HepG2 (cell line): ENCODE measurements around the gene ZDHHC18. TPM values are rescaled to one million over a fixed set of nuclear protein-coding genes. Genes with fewer than 3 reads are reported as not detected.

Experiments used
- ATF7-NPFF ChIP-seq: sonication (generic); formaldehyde crosslinking; IDR thresholded peaks from 2 replicates; pipeline ENCODE4 v1.8.1; 2023; ENCODE audit warnings: mild to moderate bottlenecking, low read depth, missing genetic modification reagents, moderate library complexity
- ETV5 ChIP-seq: IDR thresholded peaks from 2 replicates; pipeline ENCODE4 v1.6.1; 2018; ENCODE audit warnings: missing biosample characterization, missing genetic modification reagents, inconsistent platforms, borderline replicate concordance
- EZH2 ChIP-seq: conservative IDR thresholded peaks from 2 replicates; pipeline ENCODE4 v1.6.1; 2012; ENCODE audit warnings: mild to moderate bottlenecking, low read depth, low read length, moderate library complexity
- FLYWCH1 ChIP-seq: sonication (generic); formaldehyde crosslinking; IDR thresholded peaks from 2 replicates; pipeline ENCODE4 v1.8.1; 2023; ENCODE audit warnings: mild to moderate bottlenecking, missing genetic modification reagents
- GFI1 ChIP-seq: sonication (generic); formaldehyde crosslinking; IDR thresholded peaks from 2 replicates; pipeline ENCODE4 v1.5.0; 2020; ENCODE audit warnings: missing genetic modification reagents, mild to moderate bottlenecking, borderline replicate concordance
- NAIF1 ChIP-seq: sonication (generic); formaldehyde crosslinking; IDR thresholded peaks from 2 replicates; pipeline ENCODE4 v1.5.0; 2020; ENCODE audit warnings: mild to moderate bottlenecking, missing genetic modification reagents, borderline replicate concordance
- NFE2L1 ChIP-seq: sonication (generic); formaldehyde crosslinking; IDR thresholded peaks from 2 replicates; pipeline ENCODE4 v1.4.0; 2020; ENCODE audit warnings: missing genetic modification reagents, mild to moderate bottlenecking, borderline replicate concordance
- NFKB2 ChIP-seq: sonication (generic); formaldehyde crosslinking; IDR thresholded peaks from 2 replicates; pipeline ENCODE4 v1.4.0; 2020; ENCODE audit warnings: missing genetic modification reagents, borderline replicate concordance
- PRPF4 ChIP-seq: fragments of 200-400 bp; formaldehyde crosslinking; IDR thresholded peaks from 2 replicates; pipeline ENCODE4 v1.6.1; 2016; ENCODE audit warnings: low read length, low read depth; ENCODE audit not compliant: poor library complexity, severe bottlenecking
- SRSF1 ChIP-seq: fragments of 200-400 bp; formaldehyde crosslinking; optimal IDR thresholded peaks from 2 replicates; pipeline ENCODE3; 2017; ENCODE audit warnings: mild to moderate bottlenecking, low read depth, low read length, moderate library complexity
- TBX2 ChIP-seq: sonication (generic); formaldehyde crosslinking; IDR thresholded peaks from 2 replicates; pipeline ENCODE4 v1.5.0; 2020; ENCODE audit warnings: missing genetic modification reagents, mild to moderate bottlenecking, borderline replicate concordance
- ZBTB21 ChIP-seq: sonication (generic); formaldehyde crosslinking; IDR thresholded peaks from 2 replicates; pipeline ENCODE4 v1.4.0; 2020; ENCODE audit warnings: missing genetic modification reagents
- ZFP62 ChIP-seq: sonication (generic); formaldehyde crosslinking; IDR thresholded peaks from 2 replicates; pipeline ENCODE4 v1.4.0; 2020; ENCODE audit warnings: missing genetic modification reagents
- ZNF205 ChIP-seq: IDR thresholded peaks from 2 replicates; pipeline ENCODE4 v1.6.1; 2018; ENCODE audit warnings: missing biosample characterization, missing genetic modification reagents
- ZNF34 ChIP-seq: sonication (generic); formaldehyde crosslinking; IDR thresholded peaks from 2 replicates; pipeline ENCODE4 v1.4.0; 2020; ENCODE audit warnings: mild to moderate bottlenecking, missing genetic modification reagents, borderline replicate concordance
- polyA plus RNA-seq, 8 experiments: library from polyadenylated mRNA; depleted of rRNA in 3 of 8; stranded (reverse) in 7 of 8; unstranded in 1 of 8; fragments of >200 nt; fragmentation: Illumina TruSeq in 4 of 8; extraction: Trizol in 4 of 8; gene quantifications; 2 replicates each; pipeline versions ENCODE4 v1.2.1 to v1.2.3, GENCODE V29; 2011 to 2016; ENCODE audit warnings: low read depth in 4 of 8, missing spikeins in 1 of 8, mixed read lengths in 1 of 8; ENCODE audit not compliant: insufficient read depth in 1 of 8
- total RNA-seq, 5 experiments: library from RNA; depleted of rRNA; stranded (reverse); fragments of >200 nt; fragmentation: Illumina TruSeq; extraction: Trizol; gene quantifications; 2 replicates each; pipeline ENCODE4 v1.2.3, GENCODE V29; 2016; ENCODE audit warnings: low read depth in 1 of 5
- TF ChIP-seq, protein P1 (sequence below): sonication (generic); formaldehyde crosslinking; IDR thresholded peaks from 2 replicates; pipeline ENCODE4 v1.4.0; 2020; ENCODE audit warnings: low read depth, mild to moderate bottlenecking, missing genetic modification reagents
- TF ChIP-seq, protein P2 (sequence below): sonication (generic); formaldehyde crosslinking; IDR thresholded peaks from 2 replicates; pipeline ENCODE4 v1.8.0; 2022; ENCODE audit warnings: mild to moderate bottlenecking, missing genetic modification reagents, moderate library complexity
- TF ChIP-seq, protein P3 (sequence below): sonication (generic); formaldehyde crosslinking; IDR thresholded peaks from 2 replicates; pipeline ENCODE4 v1.4.0; 2020; ENCODE audit warnings: missing genetic modification reagents, borderline replicate concordance
- TF ChIP-seq, protein P4 (sequence below): IDR thresholded peaks from 2 replicates; pipeline ENCODE4 v1.6.1; 2016; ENCODE audit warnings: control low read depth
- TF ChIP-seq, protein P5 (sequence below): sonication (generic); formaldehyde crosslinking; IDR thresholded peaks from 2 replicates; pipeline ENCODE4 v1.5.0; 2020; ENCODE audit warnings: mild to moderate bottlenecking, missing genetic modification reagents

Gene ZDHHC18
- total and polyA plus RNA-seq, 2 of the 13 experiments (the other 11 are each of a cell fraction or from before 2014, with no cell fraction given) = 13.2 to 35.3 TPM

DNA sequence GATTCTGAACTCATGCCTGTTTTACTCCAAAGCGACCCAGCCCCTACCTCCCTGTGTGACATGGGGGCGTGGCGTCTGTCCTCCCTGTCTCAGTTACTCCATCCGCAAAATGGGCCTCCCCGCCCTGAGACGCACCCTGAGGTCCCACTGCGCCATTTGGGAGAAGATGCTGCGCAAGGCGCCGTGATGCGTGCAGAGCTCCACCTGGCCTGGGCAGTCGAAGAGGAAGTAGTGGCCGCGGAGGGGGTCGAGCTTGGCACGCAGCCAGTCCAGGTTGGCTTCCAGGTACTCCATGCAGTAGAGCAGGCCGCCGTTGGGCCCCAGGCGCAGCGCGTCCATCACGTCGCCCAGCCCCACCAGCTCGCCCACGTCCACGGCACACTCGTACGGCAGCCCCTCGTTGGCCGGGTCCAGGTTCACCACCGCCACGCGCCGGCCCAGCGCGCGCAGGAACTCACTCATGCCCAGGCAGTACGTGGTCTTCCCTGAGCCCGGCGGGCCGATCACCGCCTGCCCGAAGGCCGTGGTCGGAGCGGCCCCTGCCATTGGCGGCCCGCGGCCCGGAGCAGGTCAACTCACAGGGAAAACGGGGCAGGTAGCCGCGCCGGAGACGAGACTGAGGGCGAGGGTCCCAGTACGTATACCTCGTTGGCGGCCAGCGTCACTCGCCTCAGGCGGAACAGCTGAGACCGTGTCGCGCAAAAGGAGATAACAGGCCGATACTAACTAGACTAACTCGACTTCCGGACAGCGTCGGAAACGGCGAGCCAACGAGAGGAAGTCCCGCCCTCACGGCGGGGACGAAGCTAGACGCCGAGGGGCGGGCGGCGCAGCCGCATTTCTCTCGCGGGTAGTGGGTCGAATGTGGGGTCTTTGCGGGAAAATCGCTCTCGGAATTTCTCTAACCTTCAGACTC is 63.3 kb downstream of the ZDHHC18 start, which contains the start of gene GPN2 (continued):
- TF ChIP-seq TBX2 (CRISPR knock-in tag) (peak; percentile 82), NFKB2 (peak; percentile 76; the same call in 1 of the 2 replicates), ZNF205 (CRISPR knock-in tag) (peak; percentile 77; the same call in 1 of the 2 replicates), ZNF34 (CRISPR knock-in tag) (peak; percentile 72; the same call in 1 of the 2 replicates), EZH2 (no peak), PRPF4 (no peak), NFE2L1 (CRISPR knock-in tag) (no peak), ETV5 (CRISPR knock-in tag) (peak; percentile 65), FLYWCH1 (CRISPR knock-in tag) (no peak), SRSF1 (no peak), GFI1 (CRISPR knock-in tag) (peak; percentile 21), NAIF1 (CRISPR knock-in tag) (peak; percentile 35; the same call in 1 of the 2 replicates), ZFP62 (no peak), ATF7-NPFF (peak; percentile 93), ZBTB21 (CRISPR knock-in tag) (no peak)
- TF ChIP-seq, protein P1, sequence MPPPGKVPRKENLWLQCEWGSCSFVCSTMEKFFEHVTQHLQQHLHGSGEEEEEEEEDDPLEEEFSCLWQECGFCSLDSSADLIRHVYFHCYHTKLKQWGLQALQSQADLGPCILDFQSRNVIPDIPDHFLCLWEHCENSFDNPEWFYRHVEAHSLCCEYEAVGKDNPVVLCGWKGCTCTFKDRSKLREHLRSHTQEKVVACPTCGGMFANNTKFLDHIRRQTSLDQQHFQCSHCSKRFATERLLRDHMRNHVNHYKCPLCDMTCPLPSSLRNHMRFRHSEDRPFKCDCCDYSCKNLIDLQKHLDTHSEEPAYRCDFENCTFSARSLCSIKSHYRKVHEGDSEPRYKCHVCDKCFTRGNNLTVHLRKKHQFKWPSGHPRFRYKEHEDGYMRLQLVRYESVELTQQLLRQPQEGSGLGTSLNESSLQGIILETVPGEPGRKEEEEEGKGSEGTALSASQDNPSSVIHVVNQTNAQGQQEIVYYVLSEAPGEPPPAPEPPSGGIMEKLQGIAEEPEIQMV = 0 out of 2 replicates have a peak, but pooled peaks have one; percentile 65
- TF ChIP-seq, protein P2, sequence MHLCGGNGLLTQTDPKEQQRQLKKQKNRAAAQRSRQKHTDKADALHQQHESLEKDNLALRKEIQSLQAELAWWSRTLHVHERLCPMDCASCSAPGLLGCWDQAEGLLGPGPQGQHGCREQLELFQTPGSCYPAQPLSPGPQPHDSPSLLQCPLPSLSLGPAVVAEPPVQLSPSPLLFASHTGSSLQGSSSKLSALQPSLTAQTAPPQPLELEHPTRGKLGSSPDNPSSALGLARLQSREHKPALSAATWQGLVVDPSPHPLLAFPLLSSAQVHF (CRISPR knock-in tag) = peak; percentile 87
- TF ChIP-seq, protein P3, sequence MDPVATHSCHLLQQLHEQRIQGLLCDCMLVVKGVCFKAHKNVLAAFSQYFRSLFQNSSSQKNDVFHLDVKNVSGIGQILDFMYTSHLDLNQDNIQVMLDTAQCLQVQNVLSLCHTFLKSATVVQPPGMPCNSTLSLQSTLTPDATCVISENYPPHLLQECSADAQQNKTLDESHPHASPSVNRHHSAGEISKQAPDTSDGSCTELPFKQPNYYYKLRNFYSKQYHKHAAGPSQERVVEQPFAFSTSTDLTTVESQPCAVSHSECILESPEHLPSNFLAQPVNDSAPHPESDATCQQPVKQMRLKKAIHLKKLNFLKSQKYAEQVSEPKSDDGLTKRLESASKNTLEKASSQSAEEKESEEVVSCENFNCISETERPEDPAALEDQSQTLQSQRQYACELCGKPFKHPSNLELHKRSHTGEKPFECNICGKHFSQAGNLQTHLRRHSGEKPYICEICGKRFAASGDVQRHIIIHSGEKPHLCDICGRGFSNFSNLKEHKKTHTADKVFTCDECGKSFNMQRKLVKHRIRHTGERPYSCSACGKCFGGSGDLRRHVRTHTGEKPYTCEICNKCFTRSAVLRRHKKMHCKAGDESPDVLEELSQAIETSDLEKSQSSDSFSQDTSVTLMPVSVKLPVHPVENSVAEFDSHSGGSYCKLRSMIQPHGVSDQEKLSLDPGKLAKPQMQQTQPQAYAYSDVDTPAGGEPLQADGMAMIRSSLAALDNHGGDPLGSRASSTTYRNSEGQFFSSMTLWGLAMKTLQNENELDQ (CRISPR knock-in tag) = 0 out of 2 replicates have a peak, but pooled peaks have one; percentile 41
- TF ChIP-seq, protein P4, sequence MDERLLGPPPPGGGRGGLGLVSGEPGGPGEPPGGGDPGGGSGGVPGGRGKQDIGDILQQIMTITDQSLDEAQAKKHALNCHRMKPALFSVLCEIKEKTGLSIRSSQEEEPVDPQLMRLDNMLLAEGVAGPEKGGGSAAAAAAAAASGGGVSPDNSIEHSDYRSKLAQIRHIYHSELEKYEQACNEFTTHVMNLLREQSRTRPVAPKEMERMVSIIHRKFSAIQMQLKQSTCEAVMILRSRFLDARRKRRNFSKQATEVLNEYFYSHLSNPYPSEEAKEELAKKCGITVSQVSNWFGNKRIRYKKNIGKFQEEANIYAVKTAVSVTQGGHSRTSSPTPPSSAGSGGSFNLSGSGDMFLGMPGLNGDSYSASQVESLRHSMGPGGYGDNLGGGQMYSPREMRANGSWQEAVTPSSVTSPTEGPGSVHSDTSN (CRISPR knock-in tag) = no peak
- TF ChIP-seq, protein P5, sequence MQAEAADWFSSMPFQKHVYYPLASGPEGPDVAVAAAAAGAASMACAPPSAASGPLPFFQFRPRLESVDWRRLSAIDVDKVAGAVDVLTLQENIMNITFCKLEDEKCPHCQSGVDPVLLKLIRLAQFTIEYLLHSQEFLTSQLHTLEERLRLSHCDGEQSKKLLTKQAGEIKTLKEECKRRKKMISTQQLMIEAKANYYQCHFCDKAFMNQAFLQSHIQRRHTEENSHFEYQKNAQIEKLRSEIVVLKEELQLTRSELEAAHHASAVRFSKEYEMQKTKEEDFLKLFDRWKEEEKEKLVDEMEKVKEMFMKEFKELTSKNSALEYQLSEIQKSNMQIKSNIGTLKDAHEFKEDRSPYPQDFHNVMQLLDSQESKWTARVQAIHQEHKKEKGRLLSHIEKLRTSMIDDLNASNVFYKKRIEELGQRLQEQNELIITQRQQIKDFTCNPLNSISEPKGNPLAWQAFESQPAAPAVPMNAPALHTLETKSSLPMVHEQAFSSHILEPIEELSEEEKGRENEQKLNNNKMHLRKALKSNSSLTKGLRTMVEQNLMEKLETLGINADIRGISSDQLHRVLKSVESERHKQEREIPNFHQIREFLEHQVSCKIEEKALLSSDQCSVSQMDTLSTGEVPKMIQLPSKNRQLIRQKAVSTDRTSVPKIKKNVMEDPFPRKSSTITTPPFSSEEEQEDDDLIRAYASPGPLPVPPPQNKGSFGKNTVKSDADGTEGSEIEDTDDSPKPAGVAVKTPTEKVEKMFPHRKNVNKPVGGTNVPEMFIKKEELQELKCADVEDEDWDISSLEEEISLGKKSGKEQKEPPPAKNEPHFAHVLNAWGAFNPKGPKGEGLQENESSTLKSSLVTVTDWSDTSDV (CRISPR knock-in tag) = no peak
